Suppressor macrophage treated with lipopolysaccharide for 4 hours (primary cell): ENCODE results near the gene BABAM2.
"Not testable (repeated sequence)": the region's sequence is repeated elsewhere in the genome, so short reads cannot be mapped to it uniquely, and the experiment has no call there.

Source experiments
- DNase-seq: peaks from one replicate; pipeline ENCODE4 v3.0.0-alpha.2; 2020

BABAM2 gene

DNA sequence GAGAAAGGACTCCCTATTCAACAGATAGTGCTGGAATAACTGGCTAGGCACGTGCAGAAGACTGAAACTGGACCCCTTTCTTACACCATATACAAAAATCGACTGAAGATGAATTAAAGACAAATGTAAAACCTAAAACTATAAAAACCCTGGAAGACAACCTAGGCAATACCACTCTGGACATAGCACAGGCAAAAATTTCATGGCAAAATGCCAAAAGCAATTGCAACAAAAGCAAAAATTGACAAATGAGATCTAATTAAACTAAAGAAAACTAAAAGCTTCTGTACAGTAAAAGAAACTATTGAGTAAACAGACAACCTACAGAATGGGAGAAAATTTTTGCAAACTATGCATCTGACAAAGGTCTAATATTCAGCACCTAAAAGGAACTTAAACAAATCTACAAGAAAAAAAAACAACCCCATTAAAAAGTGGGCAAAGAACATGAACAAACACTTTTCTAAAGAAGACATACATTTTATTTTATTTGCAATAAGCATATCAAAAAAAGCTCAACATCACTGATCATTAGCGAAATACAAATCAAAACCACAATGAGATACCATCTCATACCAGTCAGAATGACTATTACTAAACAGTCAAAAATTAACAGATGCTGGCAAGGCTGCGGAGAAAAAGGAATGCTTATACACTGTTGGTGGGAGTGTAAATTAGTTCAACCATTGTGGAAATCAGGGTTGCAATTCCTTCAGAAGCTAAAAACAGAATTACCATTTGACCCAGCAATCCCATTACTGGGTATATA is 8.5 kb upstream of the BABAM2 start:
- not testable (repeated sequence) for DNase-seq

DNA sequence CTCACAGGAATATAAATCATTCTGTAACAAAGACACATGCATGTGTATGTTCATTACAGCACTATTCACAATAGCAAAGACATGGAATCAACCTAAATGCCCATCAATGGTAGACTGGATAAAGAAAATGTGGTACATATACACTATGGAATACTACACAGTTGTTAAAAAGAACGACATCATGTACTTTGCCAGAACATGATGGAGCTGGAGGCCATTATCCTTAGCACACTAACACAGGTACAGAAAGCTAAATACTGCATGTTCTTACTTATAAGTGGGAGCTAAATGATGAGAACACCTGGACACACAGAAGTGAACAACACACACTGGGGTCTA is 8.0 kb upstream of the BABAM2 start:
- DNase-seq = not testable (repeated sequence)

DNA sequence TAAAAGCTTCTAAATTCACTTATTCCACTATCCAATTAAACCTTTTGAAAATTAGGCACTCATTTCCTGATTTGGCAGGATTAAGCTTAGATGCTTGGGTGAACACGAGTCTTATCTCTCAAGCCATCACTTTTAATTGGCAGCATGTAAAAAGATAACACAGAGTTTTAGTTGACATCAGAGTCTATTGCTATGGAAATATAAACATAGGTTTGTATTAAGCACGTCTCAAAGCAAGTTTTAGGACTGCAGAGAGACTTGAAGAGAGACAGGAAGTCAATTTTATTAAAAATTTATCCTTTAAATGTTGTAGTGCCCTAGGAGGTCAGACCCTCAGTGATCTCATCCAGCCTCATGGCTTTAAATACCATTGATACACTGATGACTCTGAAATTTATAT is 5.9 kb upstream of the BABAM2 start:
- DNase-seq = no peak

DNA sequence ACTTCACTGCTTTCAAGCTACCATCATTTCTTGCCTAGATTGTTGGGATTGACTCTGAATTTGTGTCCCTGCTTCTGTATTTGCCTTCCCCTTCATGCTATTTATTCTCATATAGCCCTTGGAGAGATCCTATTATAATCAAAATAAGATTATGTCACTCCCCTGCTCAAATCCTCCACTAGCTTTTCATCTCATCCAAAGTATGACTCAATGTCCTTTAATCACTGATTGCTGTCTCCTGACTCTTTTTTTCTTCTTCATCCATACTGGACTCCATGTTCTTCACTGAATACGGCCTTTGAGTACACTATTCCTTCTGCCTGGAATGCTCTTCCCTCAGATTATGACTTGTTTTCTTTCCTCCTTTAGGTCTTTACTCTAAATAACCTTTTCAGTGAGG is 5.3 kb upstream of the BABAM2 start:
- no peak for DNase-seq

DNA sequence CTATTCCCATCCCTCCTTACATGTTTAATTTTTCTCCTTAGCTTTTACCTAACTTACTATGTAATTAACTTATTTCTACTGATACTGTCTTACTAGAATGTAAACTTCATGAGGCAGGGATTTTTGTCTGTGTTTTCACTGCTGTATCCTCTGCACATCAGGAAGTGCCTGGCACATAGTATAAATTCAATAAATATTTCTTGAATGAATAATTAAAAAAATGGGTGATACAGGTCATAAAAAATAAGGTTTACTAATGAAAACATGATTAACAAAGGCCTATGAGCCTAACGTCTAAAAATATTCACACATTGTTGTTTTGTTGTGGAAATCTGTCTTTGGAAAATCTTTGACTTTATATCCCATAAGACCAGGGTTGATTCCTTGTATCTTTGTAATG is 4.9 kb upstream of the BABAM2 start:
- no peak for DNase-seq

DNA sequence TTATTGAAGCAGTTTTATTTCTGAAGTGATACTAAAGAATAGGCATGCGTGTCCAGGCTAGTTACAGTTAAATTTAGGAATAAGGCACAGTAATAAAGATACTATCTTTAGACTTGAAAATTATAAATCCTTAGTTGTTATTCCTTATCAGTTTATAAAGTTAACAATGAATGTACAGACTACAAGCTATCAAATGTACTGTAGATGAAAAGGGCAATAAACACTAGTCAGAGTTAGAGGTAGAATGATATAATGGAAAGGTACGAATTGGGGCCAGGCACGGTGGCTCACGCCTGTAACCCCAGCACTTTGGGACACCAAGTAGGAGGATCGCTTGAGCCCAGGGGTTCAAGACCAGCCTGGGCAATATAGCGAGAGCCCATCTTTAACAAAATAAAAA is 4.2 kb upstream of the BABAM2 start:
- no peak for DNase-seq

DNA sequence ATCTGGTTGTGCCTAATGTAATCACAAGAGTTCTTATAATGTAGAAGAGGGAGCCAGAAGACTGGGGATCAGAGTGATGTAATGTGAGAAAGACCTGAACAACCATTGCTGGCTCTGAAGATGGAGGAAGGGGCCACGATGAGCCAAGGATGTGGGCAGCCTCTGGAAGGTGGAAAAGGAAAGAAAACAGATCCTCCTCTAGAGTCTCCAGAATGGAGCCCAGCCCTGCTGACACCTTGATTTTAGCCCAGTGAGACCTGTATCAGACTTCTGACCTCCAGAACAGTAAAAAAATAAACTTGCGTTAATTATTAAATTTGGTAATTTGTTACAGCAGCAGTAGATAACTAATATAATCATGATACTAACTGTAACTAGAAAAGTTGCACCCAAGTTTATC is 3.4 kb upstream of the BABAM2 start:
- no peak for DNase-seq

DNA sequence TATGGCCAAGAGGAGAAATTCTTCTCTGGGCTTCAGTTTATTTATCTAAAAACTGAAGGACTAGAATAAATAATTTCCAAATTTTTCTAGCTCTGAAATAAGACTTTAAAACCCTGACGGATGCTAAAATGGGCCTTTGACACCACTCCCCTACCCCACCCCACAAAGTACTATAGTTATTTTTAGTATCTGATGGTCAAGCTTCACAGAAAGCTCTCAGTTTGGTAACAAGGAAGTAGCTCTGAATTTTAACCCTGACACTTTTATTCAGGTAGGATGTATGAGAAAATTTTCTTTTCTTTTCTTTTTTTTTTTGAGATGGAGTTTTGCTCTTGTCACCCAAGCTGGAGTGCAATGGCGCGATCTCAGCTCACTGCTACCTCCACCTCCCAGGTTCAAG is 2.7 kb upstream of the BABAM2 start:
- DNase-seq = no peak

DNA sequence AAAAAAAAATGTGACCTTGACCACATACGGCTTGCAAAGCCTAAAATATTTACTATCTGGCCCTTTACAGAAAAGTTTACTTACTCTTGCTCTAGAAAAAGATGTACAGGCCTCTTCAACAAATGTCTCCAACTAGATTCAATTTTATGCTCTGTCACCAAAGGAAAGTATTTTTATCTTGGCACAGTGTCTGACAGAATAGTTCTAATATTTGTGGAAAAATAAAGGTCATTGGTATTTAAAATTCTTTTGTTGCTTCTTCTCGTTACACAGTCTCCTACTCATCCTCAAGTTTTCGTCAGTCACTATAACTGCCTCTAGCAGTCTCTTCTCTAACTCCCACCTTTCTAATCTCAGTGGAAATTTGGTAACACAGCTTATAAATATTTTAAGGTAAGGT is 1.7 kb upstream of the BABAM2 start:
- no peak for DNase-seq

DNA sequence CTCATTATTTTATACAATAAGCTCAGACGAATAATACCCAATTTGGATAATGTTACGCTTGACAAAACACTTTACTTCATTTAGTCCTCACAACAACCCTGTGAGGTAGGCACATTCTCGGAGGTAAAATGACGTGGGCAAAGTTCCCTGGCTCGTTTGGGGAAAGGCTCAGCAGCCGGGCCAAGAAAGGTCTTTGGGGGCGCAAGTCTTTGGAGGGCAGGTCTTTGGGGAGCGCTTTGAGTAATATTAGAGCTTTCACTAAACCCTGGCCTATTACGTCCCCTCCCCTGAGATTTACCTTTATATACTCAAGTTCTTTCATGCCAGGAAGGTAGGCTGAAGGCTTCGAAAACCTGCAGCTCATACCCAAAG is 769 bp upstream of the BABAM2 start:
- DNase-seq = no peak

DNA sequence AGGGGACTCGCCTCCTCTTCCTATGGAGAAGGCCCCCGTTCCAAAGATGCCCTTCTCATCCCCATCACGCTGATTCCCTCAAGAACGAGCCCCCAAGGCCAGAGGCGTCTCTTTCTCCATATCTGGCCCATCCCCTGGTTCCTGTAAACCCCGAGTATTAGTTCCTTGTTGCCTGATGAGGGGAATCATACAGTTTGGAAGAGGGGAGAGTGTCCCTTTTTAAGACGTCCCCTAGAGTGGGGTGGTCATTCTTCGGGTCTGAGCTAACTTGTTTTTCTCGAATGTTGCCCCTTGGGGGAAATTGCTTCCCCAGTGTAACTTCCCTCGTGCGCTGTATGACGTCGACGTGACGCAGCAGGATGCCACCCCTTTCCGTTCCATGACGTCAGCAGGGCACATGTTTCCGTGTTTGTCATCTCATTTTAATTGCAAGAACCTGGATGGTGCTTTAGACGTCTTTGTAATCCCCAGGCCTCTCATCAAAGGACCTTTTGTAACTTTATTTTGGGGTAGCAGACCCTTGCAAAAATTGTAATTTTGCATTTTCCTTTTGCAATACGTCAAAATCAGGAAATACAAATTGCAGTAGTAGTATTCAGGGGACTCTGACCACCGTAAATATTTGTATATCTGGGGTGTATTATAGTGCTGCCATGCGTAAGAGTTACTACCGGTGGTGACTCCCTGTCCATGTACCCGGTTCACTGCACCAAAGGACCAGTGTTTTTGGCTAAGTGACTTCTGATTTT is 569 bp downstream of the BABAM2 start:
- DNase-seq = peak; percentile 95

DNA sequence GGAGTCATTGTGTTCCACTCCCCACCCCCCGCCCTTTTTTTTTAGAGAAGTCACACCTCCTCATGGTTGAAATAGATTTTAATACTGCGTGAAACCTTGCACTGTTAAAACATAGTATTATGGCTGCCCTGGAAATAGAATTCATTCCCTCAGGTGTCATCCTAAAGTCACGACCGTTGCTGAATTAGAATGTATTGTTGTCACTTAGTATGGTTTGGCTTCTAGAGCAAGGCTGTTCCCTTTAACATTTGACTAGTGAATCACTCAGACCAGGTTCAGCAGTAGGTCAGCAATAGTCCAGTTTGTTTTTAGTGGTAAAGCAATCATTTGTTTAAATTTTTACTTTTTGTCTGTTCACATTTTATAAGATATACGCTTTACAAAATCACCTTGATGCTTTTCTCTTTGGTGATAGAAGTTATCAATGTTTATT is 1.2 kb downstream of the BABAM2 start:
- DNase-seq = no peak

DNA sequence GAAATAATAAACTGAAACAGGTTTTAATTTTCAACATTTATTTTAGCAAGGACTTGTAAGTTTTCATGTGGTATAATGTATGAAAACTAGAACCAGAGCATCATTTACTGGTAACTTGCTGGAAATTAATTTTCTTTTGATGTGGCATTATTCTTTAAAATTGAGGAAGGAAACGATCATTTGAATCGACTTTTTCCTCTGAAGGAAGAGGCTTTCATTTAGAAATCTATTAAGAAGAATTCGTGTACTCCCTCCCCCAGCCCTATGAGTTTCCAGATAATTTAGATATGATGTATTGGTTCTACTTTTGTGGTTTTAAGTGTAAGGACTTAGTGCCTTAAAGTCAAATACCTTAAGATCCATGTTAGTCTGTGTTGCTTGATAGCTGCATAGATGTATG is 2.5 kb downstream of the BABAM2 start:
- DNase-seq = no peak

DNA sequence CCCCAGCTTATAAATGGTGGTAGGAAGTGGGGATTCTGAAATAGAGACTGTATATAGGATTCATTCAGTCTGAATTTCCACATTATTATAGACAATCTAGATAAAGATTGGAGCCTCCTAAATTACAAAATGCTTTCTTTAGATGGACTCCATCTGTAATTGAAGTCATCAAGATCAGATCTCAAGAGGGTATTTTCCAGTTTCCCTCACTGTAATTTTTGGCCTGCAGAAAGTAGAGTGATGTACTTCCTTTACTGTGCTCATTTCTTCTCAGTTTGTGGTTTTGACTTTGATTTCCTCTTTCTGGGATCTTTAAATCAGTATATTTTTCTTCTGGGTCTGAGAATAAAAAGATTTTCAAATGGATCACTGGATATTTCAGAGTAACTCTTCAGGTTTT is 7.2 kb downstream of the BABAM2 start:
- DNase-seq = peak; percentile 77

DNA sequence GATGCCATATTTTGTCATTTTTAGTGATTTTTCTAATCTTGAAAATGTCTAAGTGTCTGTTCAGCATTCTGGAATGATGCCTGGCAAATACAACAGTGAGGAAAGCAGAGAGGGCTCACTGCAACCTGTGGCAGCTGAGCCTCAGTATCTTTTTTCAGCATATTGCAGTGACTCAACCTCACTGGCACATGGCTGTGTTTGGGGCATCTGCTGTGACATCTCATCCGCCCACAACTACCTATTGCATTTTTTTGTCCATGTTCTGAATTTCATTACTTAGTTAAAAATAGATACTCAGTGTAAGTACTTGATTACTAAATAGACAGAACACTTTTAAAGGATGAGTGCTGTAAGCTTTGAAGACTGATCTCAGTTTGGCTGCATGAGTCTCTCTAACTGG is 10.7 kb downstream of the BABAM2 start:
- DNase-seq = peak; percentile 62

DNA sequence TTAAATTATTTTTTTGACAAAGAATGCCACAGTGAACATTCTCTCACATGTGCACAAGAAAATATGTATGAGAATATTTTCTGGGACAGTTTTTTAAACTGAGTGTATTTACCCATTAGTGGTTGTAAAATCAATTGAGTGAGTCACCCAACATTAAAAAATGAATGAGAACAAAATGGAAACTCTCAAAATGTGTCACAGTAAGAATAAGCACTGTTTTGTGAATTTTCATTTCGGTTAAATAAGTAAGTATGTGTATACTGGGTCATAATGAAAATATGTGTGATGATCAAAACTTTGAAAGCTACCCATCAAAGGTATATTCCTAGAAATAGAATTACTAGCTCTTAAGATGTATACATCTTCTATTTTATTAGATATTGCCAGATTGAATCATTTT is 11.6 kb downstream of the BABAM2 start:
- DNase-seq = no peak

DNA sequence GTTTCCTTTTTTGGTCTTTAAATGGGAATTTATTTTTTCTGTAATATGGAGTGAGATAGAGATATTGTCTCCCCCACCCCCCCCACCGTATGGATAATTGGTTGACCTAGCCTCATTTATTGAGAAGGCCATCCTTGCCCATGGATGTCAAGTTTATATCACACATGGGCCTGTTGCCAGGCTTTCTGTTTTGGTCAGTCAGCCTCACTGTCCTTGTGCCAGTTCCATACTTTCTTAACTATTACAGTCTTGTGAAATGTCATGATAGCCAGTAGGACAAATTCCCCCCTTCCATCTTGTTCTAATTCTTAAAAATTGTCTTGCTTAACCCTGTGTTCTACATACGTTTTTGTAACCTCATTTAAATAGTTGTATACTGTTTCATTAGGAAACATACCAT is 12.5 kb downstream of the BABAM2 start:
- no peak for DNase-seq

DNA sequence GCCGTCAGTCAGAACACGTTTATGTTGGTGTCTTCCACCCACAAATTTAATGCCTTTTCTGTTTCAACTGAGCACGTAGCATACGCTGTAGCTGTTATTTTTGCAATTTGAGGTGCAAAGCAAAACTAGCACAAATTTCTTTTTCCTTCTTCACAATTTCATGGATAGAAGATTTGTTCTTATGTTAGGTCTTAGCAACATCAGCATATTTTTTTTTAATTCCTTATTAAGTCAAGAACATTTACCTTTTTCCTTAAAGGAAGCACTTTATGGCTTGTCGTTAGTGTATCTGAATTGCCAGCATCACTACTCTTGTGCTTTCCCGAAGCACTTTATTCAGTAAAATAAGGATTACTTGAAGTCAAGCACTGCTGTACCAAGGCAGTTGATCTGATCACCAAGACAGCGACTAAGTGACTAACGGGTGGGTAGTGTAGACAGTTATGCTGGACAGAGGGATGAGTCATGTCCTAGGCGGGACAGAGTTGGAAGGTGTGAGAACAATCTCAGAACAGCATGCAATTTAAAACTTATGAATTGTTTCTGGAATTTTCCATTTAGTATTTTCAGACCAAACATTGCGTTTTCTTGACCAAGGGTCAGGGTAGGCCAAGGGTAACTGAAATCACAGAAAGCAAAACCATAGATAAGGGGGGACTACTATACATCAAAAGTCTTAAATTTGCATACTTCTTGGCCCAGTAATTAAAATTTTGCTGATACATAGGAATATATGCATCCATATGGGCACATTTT is 13.3 kb downstream of the BABAM2 start:
- peak; percentile 31 for DNase-seq

DNA sequence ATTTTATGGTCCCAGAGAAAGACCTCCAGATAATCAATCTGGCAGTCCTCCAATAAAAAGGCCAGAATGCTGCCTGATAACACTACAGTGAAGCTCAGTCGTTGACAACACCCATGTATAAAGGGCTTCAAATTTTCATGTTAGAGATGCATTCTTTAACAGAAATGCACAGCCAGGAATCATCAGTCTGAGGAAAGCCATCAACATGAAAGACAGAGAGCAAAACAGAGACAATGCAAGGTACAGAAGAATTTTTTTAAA is 13.8 kb downstream of the BABAM2 start:
- DNase-seq = no peak

DNA sequence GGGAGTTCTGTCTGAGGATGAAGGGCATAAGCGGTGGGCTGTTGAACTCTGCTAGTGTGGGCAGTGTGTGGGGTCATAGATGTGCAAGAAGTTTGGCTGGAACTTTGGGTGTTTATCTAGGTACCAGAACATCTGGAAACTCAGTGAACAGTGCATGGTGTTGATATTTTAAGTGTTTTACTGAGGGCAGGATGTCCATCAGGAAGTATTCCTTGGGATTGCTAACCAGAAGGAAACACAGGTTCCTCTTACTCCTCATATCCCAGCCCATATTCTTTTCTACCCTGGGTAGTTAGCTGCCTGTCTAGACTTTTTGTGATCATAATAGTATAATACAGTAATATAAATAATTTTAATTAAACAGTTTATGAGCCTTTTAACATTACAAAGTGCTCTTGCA is 15.5 kb downstream of the BABAM2 start:
- DNase-seq = no peak

DNA sequence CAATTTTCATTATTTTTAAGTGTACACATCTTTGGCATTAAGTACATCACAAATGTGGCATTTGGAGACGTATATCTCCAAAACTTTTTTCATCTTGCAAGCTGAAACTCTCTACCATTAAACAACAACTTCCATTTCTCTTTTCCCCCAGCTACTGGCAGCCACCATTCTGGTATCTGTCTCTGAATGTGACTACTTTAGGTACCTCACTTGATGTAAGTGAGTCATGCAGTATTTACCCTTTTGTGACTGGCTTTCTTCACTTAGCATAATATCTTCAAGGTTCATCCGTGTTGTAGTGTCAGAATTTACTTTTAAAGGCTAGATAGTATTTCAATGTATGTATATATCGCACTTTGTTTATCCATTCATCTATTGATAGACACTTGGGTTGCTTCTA is 17.0 kb downstream of the BABAM2 start:
- DNase-seq = no peak

DNA sequence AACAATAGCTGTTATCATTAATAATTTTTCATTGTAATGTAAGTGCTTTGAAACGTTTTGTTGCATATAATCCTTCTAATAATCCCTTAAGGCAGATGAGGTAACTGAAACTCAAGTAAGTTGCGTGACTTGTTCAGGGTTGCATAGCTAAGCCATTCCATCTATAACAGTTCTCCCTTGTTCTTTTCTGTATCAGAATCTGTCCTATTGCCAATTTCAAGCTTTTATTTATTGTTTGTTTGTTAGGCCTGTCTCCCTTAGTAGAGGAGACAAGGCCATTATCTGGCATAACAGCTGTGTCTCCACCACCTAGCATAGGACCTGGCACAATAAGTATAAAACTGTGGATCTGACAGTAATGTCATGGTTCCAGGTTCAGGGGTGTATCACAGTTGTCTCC is 19.4 kb downstream of the BABAM2 start:
- DNase-seq = no peak

DNA sequence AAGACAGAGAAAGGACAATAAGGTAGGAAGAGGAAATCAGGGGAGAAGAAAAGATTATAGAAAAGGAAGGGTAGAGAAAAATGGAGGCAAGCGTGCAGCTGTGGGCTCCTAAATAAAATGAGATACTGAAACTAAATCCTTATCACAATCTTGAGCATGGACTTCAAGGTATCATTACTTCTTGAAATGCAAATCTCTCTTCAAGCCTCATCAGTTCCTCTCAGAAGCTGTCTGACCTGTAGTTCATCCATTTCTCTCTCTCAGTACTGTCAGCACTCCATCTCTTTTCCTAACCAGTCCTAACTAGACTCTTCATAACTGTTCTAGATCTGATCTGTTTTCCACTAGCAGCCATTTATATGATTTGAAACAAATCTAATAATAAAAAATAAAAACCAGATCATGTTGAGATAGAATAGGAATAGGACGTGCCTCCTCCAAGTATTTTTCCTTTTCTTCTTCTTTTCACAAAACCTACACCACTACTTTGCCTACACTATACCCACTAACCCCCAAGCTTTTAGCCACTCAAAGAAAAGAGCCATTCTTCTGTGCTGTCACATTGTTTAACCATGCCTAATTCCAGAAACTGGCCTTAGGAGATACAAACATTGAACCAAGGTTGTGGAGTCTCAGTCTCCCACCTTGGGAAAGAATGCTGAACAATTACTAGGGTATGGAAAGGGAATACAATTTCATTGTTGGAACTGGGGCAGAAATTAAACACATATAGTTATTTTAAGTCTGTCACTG is 21.1 kb downstream of the BABAM2 start:
- no peak for DNase-seq

DNA sequence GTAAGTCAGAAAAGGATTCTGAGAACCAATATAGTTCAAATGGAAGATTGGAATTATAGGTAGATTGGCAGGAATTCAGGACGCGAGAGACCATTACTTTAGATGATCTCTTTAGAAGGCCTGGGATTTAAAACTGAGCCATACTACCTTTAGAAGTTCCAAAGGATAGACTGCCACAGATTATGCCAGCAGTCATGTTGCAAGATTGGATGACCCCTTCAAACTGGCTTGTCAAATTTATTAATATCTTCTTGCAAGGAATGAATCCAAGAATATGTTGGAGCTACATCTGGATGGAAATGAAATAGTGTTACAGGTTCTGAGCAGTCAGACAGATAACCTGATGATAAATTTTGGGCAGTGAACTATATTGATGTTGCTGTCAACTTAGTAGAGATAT is 22.0 kb downstream of the BABAM2 start:
- DNase-seq = no peak
